Common myeloid progenitor, CD34-positive (primary cell): ENCODE measurements around the gene KRT7.

Experiments used
- CTCF ChIA-PET: fragments of 350-600 bp; sonication (Branson Sonifier 250); formaldehyde crosslinking; loops from one replicate; lab custom pipeline; 2021; ENCODE audit warnings: antibody characterized with exemption; lab: Charles Lee
- POLR2A ChIA-PET: fragments of 350-600 bp; sonication (Branson Sonifier 250); formaldehyde crosslinking; loops from one replicate; lab custom pipeline; 2021; ENCODE audit warnings: antibody characterized with exemption; lab: Charles Lee
- DNase-seq, 3 donors: peaks; one replicate each; pipeline versions ENCODE4 v3.0.0 to v3.0.0-alpha.2; 2013
- H3K27ac ChIP-seq, 2 experiments: 1 replicate in 1 of 2; 2 replicates in 1 of 2; pipeline ENCODE4 v1.7.0; 2013; ENCODE audit warnings: inconsistent platforms in 2 of 2, low read length in 2 of 2, mild to moderate bottlenecking in 2 of 2, low read depth in 1 of 2, moderate library complexity in 1 of 2; ENCODE audit not compliant: severe bottlenecking in 2 of 2, insufficient read depth in 1 of 2, poor library complexity in 1 of 2
- H3K27me3 ChIP-seq, 5 experiments: replicated peaks in 2 of 5; 1 replicate in 3 of 5; 2 replicates in 2 of 5; pipeline versions ENCODE4 v1.6.1 to v1.7.0; 2013; ENCODE audit warnings: low read length in 4 of 5, mild to moderate bottlenecking in 2 of 5, moderate library complexity in 2 of 5, inconsistent platforms in 1 of 5; ENCODE audit not compliant: insufficient read depth in 5 of 5, control insufficient read depth in 4 of 5
- H3K36me3 ChIP-seq, 4 experiments: 1 replicate in 2 of 4; 2 replicates in 2 of 4; pipeline versions ENCODE4 v1.6.1 to v1.7.0; 2013; ENCODE audit warnings: low read length in 3 of 4, control low read depth in 1 of 4, mild to moderate bottlenecking in 1 of 4; ENCODE audit not compliant: control insufficient read depth in 4 of 4, insufficient read depth in 4 of 4
- H3K4me1 ChIP-seq, 4 experiments: 1 replicate in 3 of 4; 2 replicates in 1 of 4; pipeline versions ENCODE4 v1.6.1 to v1.7.1; 2013; ENCODE audit warnings: low read length in 3 of 4, mild to moderate bottlenecking in 3 of 4, control low read depth in 1 of 4, inconsistent platforms in 1 of 4, moderate library complexity in 1 of 4; ENCODE audit not compliant: control insufficient read depth in 4 of 4, insufficient read depth in 4 of 4; ENCODE audit errors: control extremely low read depth in 1 of 4
- H3K4me3 ChIP-seq, 7 experiments: 1 replicate in 4 of 7; 2 replicates in 3 of 7; pipeline versions ENCODE4 v1.5.1 to v1.7.0; 2013; ENCODE audit warnings: mild to moderate bottlenecking in 7 of 7, low read length in 6 of 7, moderate library complexity in 6 of 7, inconsistent platforms in 2 of 7, low read depth in 2 of 7, control low read depth in 1 of 7; ENCODE audit not compliant: insufficient read depth in 4 of 7, control insufficient read depth in 1 of 7; ENCODE audit errors: extremely low read depth in 1 of 7
- H3K9me3 ChIP-seq, 5 experiments: 1 replicate in 4 of 5; 2 replicates in 1 of 5; pipeline versions ENCODE4 v1.6.1 to v1.7.1; 2013; ENCODE audit warnings: low read length in 4 of 5, mild to moderate bottlenecking in 2 of 5, inconsistent platforms in 1 of 5, low read depth in 1 of 5, moderate library complexity in 1 of 5; ENCODE audit not compliant: control insufficient read depth in 4 of 5, insufficient read depth in 2 of 5; ENCODE audit errors: control extremely low read depth in 1 of 5
- WGBS: methylation state at CpG from one replicate; pipeline ENCODE4 v1.1.5; 2013; ENCODE audit not compliant: insufficient coverage; 5-methylcytosine and 5-hydroxymethylcytosine counted together

KRT7 gene

GRCh38 chr12:52200086-52200780 is 32.8 kb upstream of the KRT7 start:
- DNase-seq, result no peak
- Histone ChIP-seq H3K36me3 (no peaks in the 10 kb centered on the region), H3K9me3 (no peaks in the 10 kb centered on the region), H3K27ac (no peak overlapping the region), H3K4me1 (peaks cover 4 to 60% (median 42%) of the 10 kb centered on the region in 4 experiments), H3K27me3 (peaks cover 0 to 10% (median 0%) of the 10 kb centered on the region in 5 experiments), H3K4me3 (no peak overlapping the region)
- WGBS, result 97% methylated on average over 12 of the region's 13 CpGs
- CTCF ChIA-PET, result interaction anchor here (1.3 to 3.7 kb wide), 9 partner anchors 8 to 45 kb away, joined by 4 to 21 read pairs (median 6); no protein-coding TSS in a partner anchor
- POLR2A ChIA-PET, result no interaction called here

GRCh38 chr12:52200781-52201450 is 32.1 kb upstream of the KRT7 start:
- no peak overlapping the region for H3K27ac ChIP-seq
- ChIA-PET POLR2A (no interaction called here), CTCF (interaction anchor here (0.8 to 3.7 kb wide), 12 partner anchors 10 to 81 kb away, joined by 3 to 21 read pairs (median 6); no protein-coding TSS in a partner anchor)
- no peak overlapping the region for H3K4me3 ChIP-seq
- H3K4me1 ChIP-seq, result peaks cover 4 to 54% (median 42%) of the 10 kb centered on the region in 4 experiments
- peaks cover 0 to 10% (median 0%) of the 10 kb centered on the region in 5 experiments for H3K27me3 ChIP-seq
- no peaks in the 10 kb centered on the region for H3K36me3 ChIP-seq
- DNase-seq, result no peak
- WGBS, result 96% methylated on average over 13 of the region's 15 CpGs
- H3K9me3 ChIP-seq, result no peaks in the 10 kb centered on the region

- peaks cover 4 to 53% (median 42%) of the 10 kb centered on the region in 4 experiments for H3K4me1 ChIP-seq
- peaks cover 0 to 10% (median 0%) of the 10 kb centered on the region in 5 experiments for H3K27me3 ChIP-seq
Observed at GRCh38 chr12:52201451-52201839, 31.6 kb upstream of the KRT7 start.

GRCh38 chr12:52202361-52203078 is 30.5 kb upstream of the KRT7 start:
- Histone ChIP-seq H3K9me3 (no peaks in the 10 kb centered on the region), H3K27me3 (peaks cover 0 to 10% (median 0%) of the 10 kb centered on the region in 5 experiments), H3K36me3 (no peaks in the 10 kb centered on the region), H3K4me3 (no peak overlapping the region), H3K27ac (no peak overlapping the region), H3K4me1 (peaks cover 4 to 45% (median 39%) of the 10 kb centered on the region in 4 experiments)
- WGBS, result 65% methylated on average over 15 of the region's 18 CpGs
- ChIA-PET CTCF (interaction anchor here (0.7 to 3.7 kb wide), 5 partner anchors 9 to 47 kb away, joined by 3 to 21 read pairs (median 7); no protein-coding TSS in a partner anchor), POLR2A (no interaction called here)
- DNase-seq, result no peak

More at GRCh38 chr12:52201451-52201839, 31.6 kb upstream of the KRT7 start:
- Histone ChIP-seq H3K27ac (no peak overlapping the region), H3K36me3 (no peaks in the 10 kb centered on the region), H3K9me3 (no peaks in the 10 kb centered on the region), H3K4me3 (no peak overlapping the region)
- POLR2A ChIA-PET, result no interaction called here
- CTCF ChIA-PET, result interaction anchor here (0.8 to 3.7 kb wide), 7 partner anchors 10 to 81 kb away, joined by 3 to 21 read pairs (median 6); no protein-coding TSS in a partner anchor
- 83% methylated on average over 2 of the region's 3 CpGs for WGBS
- no peak for DNase-seq

GRCh38 chr12:52203079-52203921 is 29.7 kb upstream of the KRT7 start:
- Histone ChIP-seq H3K4me1 (peaks cover under 1 to 37% (median 31%) of the 10 kb centered on the region in 4 experiments), H3K9me3 (no peaks in the 10 kb centered on the region), H3K27ac (no peak overlapping the region), H3K4me3 (no peak overlapping the region), H3K36me3 (no peaks in the 10 kb centered on the region), H3K27me3 (peaks cover 0 to 10% (median 0%) of the 10 kb centered on the region in 5 experiments)
- ChIA-PET CTCF (interaction anchor here (0.7 to 1.2 kb wide), 4 partner anchors 9 to 48 kb away, joined by 3 to 4 read pairs (median 3); no protein-coding TSS in a partner anchor), POLR2A (no interaction called here)
- DNase-seq, result peak; percentile 89 to 97 (median 95)
- 43% methylated on average over 12 of the region's 19 CpGs for WGBS
